ENCODE results near the gene ECEL1.

Gene ECEL1

GRCh38 chr2:232488097-232488711, 570 bp upstream of the ECEL1 start:
- Histone ChIP-seq H3K36me3 (ENCODE audit: insufficient read depth, low read length) (no peaks in the 10 kb centered on the region), H3K9me3 (ENCODE audit: insufficient read depth, low read depth, low read length) (no peaks in the 10 kb centered on the region), H3K27me3 (ENCODE audit: insufficient read depth, low read length) (peaks cover 69% of the 10 kb centered on the region), H3K4me1 (ENCODE audit: insufficient read depth, low read length) (peaks cover 11% of the 10 kb centered on the region), H3K9ac (ENCODE audit: low read depth, low read length) (no peak overlapping the region), H3K4me3 (ENCODE audit: low read length) (peak overlapping the region; percentile 47), H3K27ac (ENCODE audit: low read depth, low read length) (no peak overlapping the region)
- WGBS: 15% methylated on average over 16 of the region's 16 CpGs

DNA sequence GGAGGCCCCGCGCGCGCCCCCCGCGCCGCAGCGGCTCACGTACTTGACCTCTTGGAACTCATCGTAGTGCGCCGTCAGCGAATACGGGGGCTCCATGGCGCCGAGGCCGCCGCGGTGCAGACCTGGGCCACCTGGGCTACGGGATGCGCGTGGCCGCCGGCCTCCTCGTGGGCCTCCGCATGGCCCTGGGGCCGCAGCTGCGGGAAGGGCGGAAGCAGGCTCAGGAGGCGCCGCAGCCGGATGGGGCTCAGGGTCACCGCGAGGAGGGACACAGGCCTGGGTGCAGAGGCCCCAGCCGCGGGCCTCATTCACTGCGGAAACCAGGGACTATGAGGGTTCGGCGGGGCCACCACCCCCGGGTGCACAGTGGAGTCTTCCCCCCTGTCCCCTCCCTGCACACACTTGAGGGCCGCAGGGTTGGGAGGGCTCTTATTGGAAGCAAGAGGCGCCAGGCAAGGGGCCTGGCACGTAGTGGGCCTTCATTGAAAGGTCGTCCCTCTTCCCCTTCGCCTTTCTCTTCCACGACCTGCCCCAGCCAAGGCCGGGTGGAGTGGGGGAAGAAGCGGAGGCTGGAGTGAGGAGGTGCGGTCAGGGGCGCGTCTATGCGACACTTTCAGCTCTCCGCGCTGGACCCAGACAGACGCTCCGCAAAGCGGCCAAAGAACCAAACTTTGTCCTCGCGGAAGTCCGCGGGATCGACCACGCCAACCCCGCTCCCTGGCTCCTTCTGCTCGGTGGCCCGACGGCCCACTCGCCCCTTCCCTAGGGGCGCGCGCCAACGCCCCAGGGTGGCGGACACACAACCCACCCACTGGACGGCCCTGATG, 863 bp downstream of the ECEL1 start:
- Histone ChIP-seq H3K27me3 (ENCODE audit: insufficient read depth, low read length) (peaks cover 78% of the 10 kb centered on the region), H3K9ac (ENCODE audit: low read depth, low read length) (no peak overlapping the region), H3K9me3 (ENCODE audit: insufficient read depth, low read depth, low read length) (no peaks in the 10 kb centered on the region), H3K4me1 (ENCODE audit: insufficient read depth, low read length) (peaks cover 11% of the 10 kb centered on the region), H3K4me3 (ENCODE audit: low read length) (peak overlapping the region; percentile 47), H3K27ac (ENCODE audit: low read depth, low read length) (no peak overlapping the region), H3K36me3 (ENCODE audit: insufficient read depth, low read length) (no peaks in the 10 kb centered on the region)
- WGBS: 5% methylated on average over 72 of the region's 74 CpGs

DNA sequence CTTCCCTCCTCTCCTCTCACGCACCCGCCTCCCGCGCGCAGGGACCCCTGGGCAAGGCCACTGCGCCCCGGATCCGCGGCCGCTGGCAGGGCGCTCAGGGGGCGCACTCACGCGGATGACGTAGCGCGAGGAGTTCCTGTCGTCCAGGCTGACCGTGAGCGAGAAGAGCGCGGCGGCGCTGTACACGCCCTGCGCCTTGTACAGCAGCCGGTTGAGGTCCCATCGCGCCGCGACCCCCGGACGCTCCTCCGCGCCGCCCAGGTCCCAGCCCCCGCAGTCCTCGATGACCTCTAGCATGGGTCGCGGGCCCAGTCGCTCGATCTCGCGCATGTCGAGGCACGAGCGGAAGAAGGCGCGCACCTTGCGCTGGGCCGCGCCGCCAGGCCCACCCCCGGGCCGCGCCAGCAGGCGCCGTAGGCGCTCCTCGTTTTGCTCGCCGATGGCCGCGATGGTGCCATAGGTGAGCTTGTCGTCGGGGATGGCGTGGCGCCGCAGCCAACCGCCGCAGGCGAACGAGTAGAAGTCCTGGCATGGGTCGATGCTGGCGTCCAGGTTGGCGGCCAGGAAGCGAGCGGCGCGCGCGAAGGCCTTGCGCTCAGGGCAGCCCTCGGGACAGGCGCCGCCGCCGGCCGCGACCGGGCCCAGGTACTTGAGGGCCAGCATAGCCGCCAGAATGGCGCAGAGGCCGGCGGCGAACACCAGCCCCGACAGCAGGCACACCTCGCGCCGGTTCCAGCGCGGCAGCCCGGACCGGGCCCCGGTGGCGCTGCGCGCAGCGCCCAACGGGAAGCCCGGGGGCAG, 1.7 kb downstream of the ECEL1 start:
- Histone ChIP-seq H3K27me3 (ENCODE audit: insufficient read depth, low read length) (peaks cover 78% of the 10 kb centered on the region), H3K9ac (ENCODE audit: low read depth, low read length) (no peak overlapping the region; the same call in 1 of the 2 replicates)
- WGBS: 3% methylated on average over 111 of the region's 111 CpGs

DNA sequence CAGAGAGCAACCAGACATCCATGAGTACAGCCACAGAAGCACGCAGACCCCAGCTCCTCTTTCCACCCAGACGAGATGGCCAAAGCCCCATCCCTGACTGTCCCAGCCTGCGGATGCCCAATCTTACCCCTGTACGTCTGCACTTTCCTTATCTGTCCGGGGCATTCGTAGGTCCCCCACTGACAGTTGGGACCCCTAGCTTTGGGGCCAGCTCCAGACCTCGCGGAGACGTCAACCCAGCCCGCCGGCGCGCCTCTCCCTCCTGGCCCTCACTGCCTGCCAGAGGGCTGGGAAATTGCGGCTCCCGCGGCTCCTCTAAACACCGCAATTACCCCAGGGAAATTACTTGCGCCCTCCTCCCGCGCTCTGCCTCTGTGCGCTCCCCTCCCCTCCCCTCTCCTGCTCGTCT, 2.3 kb downstream of the ECEL1 start:
- Histone ChIP-seq H3K4me1 (ENCODE audit: insufficient read depth, low read length) (peaks cover 11% of the 10 kb centered on the region), H3K27ac (ENCODE audit: low read depth, low read length) (no peak overlapping the region), H3K4me3 (ENCODE audit: low read length) (peak overlapping the region; percentile 47), H3K9ac (ENCODE audit: low read depth, low read length) (no peak overlapping the region), H3K27me3 (ENCODE audit: insufficient read depth, low read length) (peaks cover 78% of the 10 kb centered on the region), H3K9me3 (ENCODE audit: insufficient read depth, low read depth, low read length) (no peaks in the 10 kb centered on the region), H3K36me3 (ENCODE audit: insufficient read depth, low read length) (no peaks in the 10 kb centered on the region)
- WGBS: 12% methylated on average over 22 of the region's 22 CpGs

More for the DNA sequence above, 1.7 kb downstream of the ECEL1 start:
- H3K9me3 ChIP-seq (ENCODE audit: insufficient read depth, low read depth, low read length): no peaks in the 10 kb centered on the region
- H3K36me3 ChIP-seq (ENCODE audit: insufficient read depth, low read length): no peaks in the 10 kb centered on the region
- peak overlapping the region; percentile 47 for H3K4me3 ChIP-seq (ENCODE audit: low read length)
- H3K27ac ChIP-seq (ENCODE audit: low read depth, low read length): no peak overlapping the region
- peaks cover 11% of the 10 kb centered on the region for H3K4me1 ChIP-seq (ENCODE audit: insufficient read depth, low read length)

DNA sequence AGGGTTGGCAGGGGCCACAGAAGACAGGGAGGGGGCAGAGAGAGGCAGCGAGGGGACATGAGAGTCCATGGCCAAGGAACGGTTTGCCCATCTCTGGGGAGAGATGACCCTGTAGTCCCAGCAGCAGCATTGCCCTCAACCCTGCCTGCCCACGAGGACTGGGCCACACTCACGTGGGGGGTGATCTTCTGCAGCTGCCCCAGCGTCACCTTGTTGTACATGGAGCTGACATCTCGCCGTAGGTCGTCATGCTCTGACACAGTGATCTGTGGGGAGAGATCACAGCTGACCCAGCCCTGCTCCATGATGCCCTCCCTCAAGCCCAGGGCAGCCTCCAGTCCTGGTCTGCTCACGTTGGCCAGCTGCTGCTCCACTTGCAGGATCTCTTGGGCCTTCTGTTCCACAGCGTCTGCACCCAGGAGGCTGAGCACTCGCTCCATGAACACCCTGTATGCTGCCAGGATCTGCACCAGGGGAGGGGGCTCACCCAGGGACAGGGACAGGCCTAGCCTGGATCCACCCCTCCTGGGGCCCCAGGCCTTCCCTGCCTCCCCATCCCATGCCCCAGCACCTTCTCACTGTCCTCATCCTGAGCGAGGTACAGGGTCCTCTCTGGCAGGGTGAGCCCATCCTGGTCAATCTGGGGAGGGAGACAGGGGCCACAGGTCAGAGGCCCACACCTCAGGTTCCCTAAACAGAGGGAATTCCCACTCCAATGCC, 2.8 kb downstream of the ECEL1 start:
- H3K4me1 ChIP-seq (ENCODE audit: insufficient read depth, low read length): peaks cover 9% of the 10 kb centered on the region
- H3K36me3 ChIP-seq (ENCODE audit: insufficient read depth, low read length): no peaks in the 10 kb centered on the region
- no peaks in the 10 kb centered on the region for H3K9me3 ChIP-seq (ENCODE audit: insufficient read depth, low read depth, low read length)
- H3K27ac ChIP-seq (ENCODE audit: low read depth, low read length): no peak overlapping the region
- no peak overlapping the region for H3K4me3 ChIP-seq (ENCODE audit: low read length)
- 87% methylated on average over 12 of the region's 12 CpGs for WGBS
- no peak overlapping the region for H3K9ac ChIP-seq (ENCODE audit: low read depth, low read length)
- H3K27me3 ChIP-seq (ENCODE audit: insufficient read depth, low read length): peaks cover 74% of the 10 kb centered on the region

DNA sequence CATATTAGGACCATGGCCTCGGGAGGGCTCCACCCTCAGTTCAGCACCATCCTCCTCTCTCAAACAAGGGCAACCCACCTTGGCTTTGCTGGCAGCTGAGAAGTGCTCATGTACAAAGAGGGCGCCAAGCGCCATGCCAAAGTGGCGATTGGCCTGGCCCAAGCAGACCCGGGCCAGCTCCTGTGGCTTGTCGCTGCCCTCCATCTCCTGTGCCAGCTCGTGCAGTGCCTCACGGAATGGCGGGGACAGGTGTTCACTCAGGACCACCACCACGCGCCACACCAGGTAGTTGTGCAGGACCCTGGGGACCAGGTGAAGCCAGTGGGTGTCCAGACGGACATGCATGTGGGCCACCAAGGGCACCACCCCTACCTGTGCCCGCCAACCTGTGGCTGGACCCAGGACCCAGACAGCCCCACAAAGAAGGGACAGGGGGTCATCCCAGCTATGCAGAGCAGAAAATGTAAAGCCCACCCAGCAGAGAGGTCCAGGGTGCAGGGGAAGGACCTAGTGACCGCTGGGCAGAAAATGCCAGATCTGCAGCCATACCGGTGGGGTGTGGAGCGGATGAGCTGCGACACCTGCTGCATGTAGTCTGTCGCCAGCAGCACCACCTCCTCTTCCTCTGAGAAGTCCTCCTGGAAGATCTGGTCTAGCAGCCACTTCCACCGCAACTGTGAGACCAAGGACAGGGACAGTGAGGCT, 3.6 kb downstream of the ECEL1 start:
- WGBS: 94% methylated on average over 19 of the region's 19 CpGs
- peaks cover 67% of the 10 kb centered on the region for H3K27me3 ChIP-seq (ENCODE audit: insufficient read depth, low read length)
- no peaks in the 10 kb centered on the region for H3K9me3 ChIP-seq (ENCODE audit: insufficient read depth, low read depth, low read length)
- H3K4me1 ChIP-seq (ENCODE audit: insufficient read depth, low read length): peaks cover 2% of the 10 kb centered on the region; the same call in 1 of the 2 replicates
- no peaks in the 10 kb centered on the region for H3K36me3 ChIP-seq (ENCODE audit: insufficient read depth, low read length)
- no peak overlapping the region for H3K9ac ChIP-seq (ENCODE audit: low read depth, low read length)
- H3K27ac ChIP-seq (ENCODE audit: low read depth, low read length): no peak overlapping the region
- no peak overlapping the region for H3K4me3 ChIP-seq (ENCODE audit: low read length)

DNA sequence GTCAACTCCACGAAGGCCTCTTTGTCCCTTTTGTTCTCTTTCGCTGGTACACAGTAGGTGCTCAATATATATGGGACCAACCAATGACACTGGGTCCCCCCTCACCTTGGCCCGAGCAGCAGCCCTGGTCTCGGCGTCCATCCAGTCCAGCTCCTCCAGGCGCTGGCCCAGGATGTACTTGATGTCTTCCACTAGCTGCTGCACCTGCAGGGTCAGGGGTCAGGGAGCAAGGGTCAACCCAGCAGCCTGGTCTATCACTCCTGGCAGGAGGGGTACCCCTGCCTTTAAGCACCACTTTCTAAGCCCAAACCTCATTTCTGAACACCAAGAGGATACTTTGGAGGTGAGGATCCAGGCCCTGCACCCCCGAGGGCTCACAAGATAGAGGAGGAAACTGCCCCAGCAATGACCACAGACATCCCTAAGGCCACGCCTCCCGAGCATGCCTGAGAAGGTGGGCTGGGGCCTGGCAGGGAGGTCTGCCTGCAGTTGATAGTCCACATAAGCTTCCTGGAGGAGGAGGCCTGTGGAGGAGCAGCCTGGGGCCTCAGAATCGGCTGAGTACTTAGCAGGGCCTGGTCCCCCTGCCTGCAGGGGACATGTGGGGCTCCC, 4.2 kb downstream of the ECEL1 start:
- Histone ChIP-seq H3K27ac (ENCODE audit: low read depth, low read length) (no peak overlapping the region), H3K27me3 (ENCODE audit: insufficient read depth, low read length) (peaks cover 61% of the 10 kb centered on the region), H3K9me3 (ENCODE audit: insufficient read depth, low read depth, low read length) (no peaks in the 10 kb centered on the region), H3K9ac (ENCODE audit: low read depth, low read length) (no peak overlapping the region), H3K4me1 (ENCODE audit: insufficient read depth, low read length) (no peaks in the 10 kb centered on the region; the same call in 1 of the 2 replicates), H3K36me3 (ENCODE audit: insufficient read depth, low read length) (no peaks in the 10 kb centered on the region), H3K4me3 (ENCODE audit: low read length) (no peak overlapping the region)
- 93% methylated on average over 10 of the region's 10 CpGs for WGBS

- H3K27ac ChIP-seq (ENCODE audit: low read depth, low read length): no peak overlapping the region
- no peaks in the 10 kb centered on the region for H3K4me1 ChIP-seq (ENCODE audit: insufficient read depth, low read length)
- no peaks in the 10 kb centered on the region for H3K9me3 ChIP-seq (ENCODE audit: insufficient read depth, low read depth, low read length)
- no peak overlapping the region for H3K9ac ChIP-seq (ENCODE audit: low read depth, low read length)
- no peaks in the 10 kb centered on the region for H3K36me3 ChIP-seq (ENCODE audit: insufficient read depth, low read length)
- WGBS: 94% methylated on average over 30 of the region's 31 CpGs
- H3K27me3 ChIP-seq (ENCODE audit: insufficient read depth, low read length): peaks cover 53% of the 10 kb centered on the region
- H3K4me3 ChIP-seq (ENCODE audit: low read length): no peak overlapping the region
Measured at GRCh38 chr2:232482301-232483238, 5.1 kb downstream of the ECEL1 start.

GRCh38 chr2:232481322-232482140, 6.1 kb downstream of the ECEL1 start:
- Histone ChIP-seq H3K9me3 (ENCODE audit: insufficient read depth, low read depth, low read length) (no peaks in the 10 kb centered on the region), H3K4me3 (ENCODE audit: low read length) (no peak overlapping the region), H3K27ac (ENCODE audit: low read depth, low read length) (no peak overlapping the region), H3K9ac (ENCODE audit: low read depth, low read length) (no peak overlapping the region), H3K4me1 (ENCODE audit: insufficient read depth, low read length) (no peaks in the 10 kb centered on the region), H3K27me3 (ENCODE audit: insufficient read depth, low read length) (peaks cover 43% of the 10 kb centered on the region), H3K36me3 (ENCODE audit: insufficient read depth, low read length) (no peaks in the 10 kb centered on the region)
- 91% methylated on average over 29 of the region's 29 CpGs for WGBS

Measured in HUES64 (cell line).